GM10266 (cell line): ENCODE measurements around the gene CEP63.
"Not testable (repeated sequence)": the region's sequence is repeated elsewhere in the genome, so short reads cannot be mapped to it uniquely, and the experiment has no call there.

ENCODE experiments used
- DNase-seq: peaks from one replicate; pipeline ENCODE4 v3.0.0; 2012; ENCODE audit errors: extremely low spot score
- TF ChIP-seq, protein P1 (sequence below): IDR thresholded peaks from 2 replicates; pipeline ENCODE4 v1.5.1; 2012; ENCODE audit warnings: mild to moderate bottlenecking, low read depth; ENCODE audit not compliant: control insufficient read depth, insufficient read depth; ENCODE audit errors: missing control alignments

CEP63 gene

GRCh38 chr3:134568790-134569189 is 82.9 kb downstream of the CEP63 start:
- DNase-seq: no peak
- TF ChIP-seq, protein P1, sequence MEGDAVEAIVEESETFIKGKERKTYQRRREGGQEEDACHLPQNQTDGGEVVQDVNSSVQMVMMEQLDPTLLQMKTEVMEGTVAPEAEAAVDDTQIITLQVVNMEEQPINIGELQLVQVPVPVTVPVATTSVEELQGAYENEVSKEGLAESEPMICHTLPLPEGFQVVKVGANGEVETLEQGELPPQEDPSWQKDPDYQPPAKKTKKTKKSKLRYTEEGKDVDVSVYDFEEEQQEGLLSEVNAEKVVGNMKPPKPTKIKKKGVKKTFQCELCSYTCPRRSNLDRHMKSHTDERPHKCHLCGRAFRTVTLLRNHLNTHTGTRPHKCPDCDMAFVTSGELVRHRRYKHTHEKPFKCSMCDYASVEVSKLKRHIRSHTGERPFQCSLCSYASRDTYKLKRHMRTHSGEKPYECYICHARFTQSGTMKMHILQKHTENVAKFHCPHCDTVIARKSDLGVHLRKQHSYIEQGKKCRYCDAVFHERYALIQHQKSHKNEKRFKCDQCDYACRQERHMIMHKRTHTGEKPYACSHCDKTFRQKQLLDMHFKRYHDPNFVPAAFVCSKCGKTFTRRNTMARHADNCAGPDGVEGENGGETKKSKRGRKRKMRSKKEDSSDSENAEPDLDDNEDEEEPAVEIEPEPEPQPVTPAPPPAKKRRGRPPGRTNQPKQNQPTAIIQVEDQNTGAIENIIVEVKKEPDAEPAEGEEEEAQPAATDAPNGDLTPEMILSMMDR: no peak

GRCh38 chr3:134569899-134570298 is 84.0 kb downstream of the CEP63 start:
- DNase-seq: not testable (repeated sequence)

DNA sequence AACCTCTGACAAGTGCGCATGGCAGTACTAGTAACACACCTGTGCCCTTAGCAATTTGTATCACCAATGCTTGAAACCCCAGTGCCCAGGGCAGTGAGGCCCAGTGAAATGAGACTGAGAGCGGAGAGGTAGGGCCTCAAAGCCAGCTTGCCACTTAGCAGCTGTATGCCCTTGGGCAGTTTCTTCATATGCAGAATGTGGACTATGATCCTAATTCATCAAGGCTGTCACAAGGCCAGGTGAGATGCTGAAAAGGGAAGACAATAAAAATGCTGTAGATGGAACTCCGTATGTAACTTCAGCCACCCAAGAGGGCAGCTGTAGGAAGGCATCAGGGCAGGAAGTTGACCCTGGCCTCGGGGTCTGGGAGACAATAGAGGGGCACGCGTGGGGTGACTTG is 90.6 kb downstream of the CEP63 start:
- TF ChIP-seq, protein P1: no peak
- DNase-seq: no peak

DNA sequence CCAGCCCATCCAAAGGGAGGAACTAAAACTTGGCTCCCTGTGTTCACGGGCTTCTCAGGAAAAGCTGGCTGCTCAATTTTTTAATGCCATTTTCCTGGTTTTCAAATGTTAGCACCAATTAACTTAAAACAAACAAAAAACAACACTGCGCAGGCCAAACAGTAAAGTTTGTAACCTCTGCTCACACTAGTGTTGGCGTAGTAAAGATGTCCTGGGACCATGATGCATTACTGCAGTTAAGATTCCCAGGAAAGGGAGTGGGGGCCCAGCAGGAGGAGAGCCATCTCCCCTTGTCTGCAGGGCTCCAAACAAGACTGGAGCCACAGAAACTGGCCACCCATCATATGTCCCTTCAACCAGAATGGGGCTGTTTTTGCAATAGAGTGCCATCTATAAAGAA is 91.0 kb downstream of the CEP63 start:
- DNase-seq: no peak
- TF ChIP-seq, protein P1: no peak

GRCh38 chr3:134579141-134579665 is 93.3 kb downstream of the CEP63 start:
- DNase-seq: no peak
- TF ChIP-seq, protein P1: no peak

DNA sequence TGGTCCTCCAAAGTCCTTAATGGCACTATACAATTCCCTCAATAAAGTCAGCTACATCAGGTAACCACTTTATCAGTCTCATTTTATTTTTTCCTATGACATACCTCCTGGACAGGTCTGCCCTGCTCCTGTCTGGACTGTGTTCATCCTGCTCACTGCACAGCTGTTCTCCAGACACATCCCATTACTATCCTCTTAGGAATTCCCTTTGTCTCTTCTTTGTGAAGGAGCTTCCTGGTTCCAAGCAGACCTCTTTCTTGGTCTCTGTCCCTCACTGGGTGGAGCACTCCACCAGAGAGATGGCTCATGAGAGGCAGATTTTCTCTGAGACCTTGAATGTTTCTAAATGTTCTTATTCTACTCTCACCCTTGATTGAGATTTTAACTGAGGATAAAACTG is 104.9 kb downstream of the CEP63 start:
- TF ChIP-seq, protein P1: no peak

GRCh38 chr3:134592806-134593205 is 106.9 kb downstream of the CEP63 start:
- TF ChIP-seq, protein P1: no peak

More for the DNA sequence above, 104.9 kb downstream of the CEP63 start:
- DNase-seq: no peak

DNA sequence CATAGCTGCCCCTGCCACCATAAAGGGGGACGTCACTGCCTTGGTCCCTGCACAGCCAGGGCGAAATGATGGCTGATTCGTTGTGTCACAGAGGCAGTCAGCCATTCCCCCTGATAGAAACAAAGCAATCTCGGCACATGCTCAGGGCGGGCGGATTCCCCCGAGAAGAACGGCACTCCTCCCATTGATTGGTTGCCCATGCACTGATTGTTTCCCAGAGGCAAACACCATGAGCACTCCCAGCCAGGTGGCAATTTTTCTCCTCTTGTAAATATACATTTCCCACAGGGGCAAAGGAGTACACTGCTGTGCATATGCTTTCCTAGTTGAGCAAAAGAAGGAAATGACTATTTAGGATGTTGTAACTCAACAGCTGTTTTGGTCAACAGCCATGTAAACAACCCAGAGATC is 108.5 kb downstream of the CEP63 start:
- no peak for DNase-seq
- TF ChIP-seq, protein P1: no peak

More at GRCh38 chr3:134592806-134593205, 106.9 kb downstream of the CEP63 start:
- DNase-seq: no peak

GRCh38 chr3:134594986-134595385 is 109.1 kb downstream of the CEP63 start:
- DNase-seq: not testable (repeated sequence)
